Neural cell (in vitro differentiated cells): ENCODE results near the gene TMEM190. TPM values are rescaled to one million over a fixed set of nuclear protein-coding genes. Genes with fewer than 3 reads are reported as not detected.

ENCODE experiments used
- H2AFZ ChIP-seq: fragments of 200-600, 300-800 bp; sonication (generic), shearing (Covaris generic); 2 replicates; pipeline ENCODE4 v1.6.0; 2014; ENCODE audit warnings: low read depth, mild to moderate bottlenecking, antibody characterized with exemption, low read length, moderate library complexity
- H3F3A ChIP-seq: fragments of 200-600 bp; shearing (Covaris generic); 2 replicates; pipeline ENCODE4 v1.6.1; 2016; ENCODE audit warnings: mild to moderate bottlenecking, moderate library complexity, mixed read lengths, antibody characterized with exemption, low read length; ENCODE audit not compliant: insufficient read depth, poor library complexity, severe bottlenecking
- H3K27ac ChIP-seq: fragments of 200-600, 300-800 bp; sonication (generic), shearing (Covaris generic); 2 replicates; pipeline ENCODE4 v1.5.1; 2014; ENCODE audit warnings: mild to moderate bottlenecking, low read length, moderate library complexity
- H3K27me3 ChIP-seq: fragments of 300-800, 200-600 bp; sonication (generic), shearing (Covaris generic); 2 replicates; pipeline ENCODE4 v1.6.0; 2014; ENCODE audit warnings: mild to moderate bottlenecking, low read depth, low read length, moderate library complexity; ENCODE audit not compliant: insufficient read depth
- H3K36me3 ChIP-seq: fragments of 300-800, 200-600 bp; sonication (generic), shearing (Covaris generic); 2 replicates; pipeline ENCODE4 v1.5.1; 2014; ENCODE audit warnings: mild to moderate bottlenecking, antibody characterized with exemption, low read length, moderate library complexity; ENCODE audit not compliant: insufficient read depth
- H3K4me2 ChIP-seq: fragments of 300-800, 200-600 bp; sonication (generic), shearing (Covaris generic); 2 replicates; pipeline ENCODE4 v1.6.0; 2014; ENCODE audit warnings: mild to moderate bottlenecking, low read length
- H3K4me3 ChIP-seq: fragments of 300-800, 200-600 bp; sonication (generic), shearing (Covaris generic); 2 replicates; pipeline ENCODE4 v1.5.1; 2014; ENCODE audit warnings: mild to moderate bottlenecking, low read length, moderate library complexity
- H3K79me2 ChIP-seq: fragments of 200-600 bp; shearing (Covaris generic); replicated peaks from 2 replicates; pipeline ENCODE4 v1.6.0; 2014; ENCODE audit warnings: mild to moderate bottlenecking, low read length, moderate library complexity; ENCODE audit not compliant: insufficient read depth
- H3K9ac ChIP-seq: fragments of 300-800, 200-600 bp; sonication (generic), shearing (Covaris generic); 2 replicates; pipeline ENCODE4 v1.6.1; 2016; ENCODE audit warnings: mild to moderate bottlenecking, low read length, mixed read lengths
- H3K9me2 ChIP-seq: fragments of 200-600 bp; shearing (Covaris generic); 2 replicates; pipeline ENCODE4 v1.6.1; 2016; ENCODE audit warnings: mild to moderate bottlenecking, low read length, mixed read lengths; ENCODE audit not compliant: insufficient read depth
- H3K9me3 ChIP-seq: fragments of 200-600, 300-800 bp; sonication (generic), shearing (Covaris generic); 2 replicates; pipeline ENCODE4 v1.6.1; 2016; ENCODE audit warnings: mild to moderate bottlenecking, mixed run types, low read length, moderate library complexity, mixed read lengths
- H4K20me1 ChIP-seq: fragments of 200-600 bp; shearing (Covaris generic); 2 replicates; pipeline ENCODE4 v1.6.1; 2016; ENCODE audit warnings: mild to moderate bottlenecking, mixed run types; ENCODE audit not compliant: insufficient read depth
- EP300 ChIP-seq: fragments of 450-650 bp; conservative IDR thresholded peaks from 2 replicates; pipeline ENCODE4 v1.6.1; 2014; ENCODE audit warnings: antibody characterized with exemption, mild to moderate bottlenecking, moderate library complexity; ENCODE audit not compliant: poor library complexity, severe bottlenecking
- EZH2 ChIP-seq: fragments of 200-600, 300-800 bp; shearing (Covaris generic), sonication (generic); IDR thresholded peaks from 2 replicates; pipeline ENCODE4 v1.6.1; 2014; ENCODE audit warnings: antibody characterized with exemption, low read length, borderline replicate concordance, mild to moderate bottlenecking; ENCODE audit not compliant: insufficient read depth, poor library complexity, severe bottlenecking
- MXI1 ChIP-seq: fragments of 450-650 bp; conservative IDR thresholded peaks from 2 replicates; pipeline ENCODE4 v1.6.1; 2014; ENCODE audit warnings: antibody characterized with exemption, mild to moderate bottlenecking; ENCODE audit not compliant: poor library complexity, severe bottlenecking
- POLR2AphosphoS5 ChIP-seq: IDR thresholded peaks from 2 replicates; pipeline ENCODE4 v1.6.1; 2012
- RAD21 ChIP-seq: fragments of 450-650 bp; conservative IDR thresholded peaks from 2 replicates; pipeline ENCODE4 v1.6.1; 2014; ENCODE audit warnings: antibody characterized with exemption, mild to moderate bottlenecking, moderate library complexity
- SMC3 ChIP-seq: fragments of 450-650 bp; conservative IDR thresholded peaks from 2 replicates; pipeline ENCODE4 v1.6.1; 2014; ENCODE audit warnings: antibody characterized with exemption, mild to moderate bottlenecking, moderate library complexity; ENCODE audit not compliant: poor library complexity
- TAF1 ChIP-seq: IDR thresholded peaks from 2 replicates; pipeline ENCODE4 v1.6.1; 2012; ENCODE audit warnings: low read depth
- polyA plus RNA-seq: library from polyadenylated mRNA; depleted of rRNA; stranded (reverse); fragments of >200 nt; gene quantifications from 2 replicates; pipeline ENCODE4 v1.2.3, GENCODE V29; 2014
- TF ChIP-seq, protein P1 (sequence below): IDR thresholded peaks from 2 replicates; pipeline ENCODE4 v1.6.1; 2012; ENCODE audit warnings: borderline replicate concordance
- TF ChIP-seq, protein P2 (sequence below): fragments of 450-650 bp; IDR thresholded peaks from 2 replicates; pipeline ENCODE4 v1.5.1; 2014; ENCODE audit warnings: antibody characterized with exemption, mild to moderate bottlenecking, moderate library complexity; ENCODE audit not compliant: poor library complexity, severe bottlenecking

Gene TMEM190
- polyA plus RNA-seq, 1 donor from 2014 or later: not detected

DNA sequence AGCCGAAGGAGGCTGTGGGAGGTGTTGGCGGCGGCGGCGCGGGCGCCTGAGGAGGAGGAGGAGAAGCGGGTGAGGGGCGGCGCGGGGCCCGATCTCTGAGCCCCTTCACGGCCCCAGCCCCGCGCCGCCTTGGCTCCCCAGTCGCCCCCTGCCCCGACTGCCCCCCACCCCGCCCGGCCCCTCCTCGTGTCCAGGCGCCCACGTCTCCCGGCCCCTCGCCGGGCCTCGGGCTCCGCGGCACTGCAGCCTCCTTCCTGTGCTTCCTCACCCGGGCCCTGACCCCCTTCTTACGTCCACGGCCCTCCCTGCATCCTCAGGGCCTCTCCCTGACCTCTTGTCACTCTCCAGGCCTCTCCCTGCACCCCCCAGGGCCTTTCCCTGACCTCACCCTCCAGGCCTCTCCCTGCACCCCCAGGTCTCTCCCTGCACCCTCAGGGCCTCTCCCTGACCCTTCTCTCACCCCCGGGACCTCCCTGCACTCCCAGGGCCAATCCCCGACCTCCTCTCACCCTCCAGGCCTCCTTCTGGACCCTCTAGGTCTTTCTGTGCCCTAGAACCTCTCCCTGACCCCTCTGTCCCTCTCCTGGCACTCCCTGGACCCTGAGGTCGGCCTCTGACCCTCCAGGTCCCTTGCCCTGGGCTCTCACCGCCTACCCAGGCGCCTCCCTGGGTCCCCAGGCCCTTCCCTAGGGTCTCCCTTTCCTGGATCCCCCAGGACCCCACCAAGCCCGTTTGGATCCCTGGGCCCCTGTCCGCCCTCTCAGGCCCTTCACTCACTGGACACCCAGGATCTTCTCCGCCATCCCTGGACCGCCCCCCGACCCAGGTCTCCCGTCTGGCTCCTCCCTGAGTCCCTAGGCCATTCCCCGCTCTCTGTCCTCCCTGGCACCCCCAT is 36.5 kb upstream of the TMEM190 start:
- Histone ChIP-seq H3K27ac (peak overlapping the region; percentile 98), H3K36me3 (no peaks in the 10 kb centered on the region), H3K9me2 (no peaks in the 10 kb centered on the region), H3K27me3 (no peaks in the 10 kb centered on the region), H3K4me2 (peak overlapping the region; percentile 100), H3F3A (no peaks in the 10 kb centered on the region), H3K4me3 (peak overlapping the region; percentile 95), H4K20me1 (peaks cover 5% of the 10 kb centered on the region), H3K9ac (peak overlapping the region; percentile 99), H3K9me3 (no peaks in the 10 kb centered on the region), H2AFZ (no peak overlapping the region), H3K79me2 (peaks cover 10% of the 10 kb centered on the region)
- TF ChIP-seq, protein P1, sequence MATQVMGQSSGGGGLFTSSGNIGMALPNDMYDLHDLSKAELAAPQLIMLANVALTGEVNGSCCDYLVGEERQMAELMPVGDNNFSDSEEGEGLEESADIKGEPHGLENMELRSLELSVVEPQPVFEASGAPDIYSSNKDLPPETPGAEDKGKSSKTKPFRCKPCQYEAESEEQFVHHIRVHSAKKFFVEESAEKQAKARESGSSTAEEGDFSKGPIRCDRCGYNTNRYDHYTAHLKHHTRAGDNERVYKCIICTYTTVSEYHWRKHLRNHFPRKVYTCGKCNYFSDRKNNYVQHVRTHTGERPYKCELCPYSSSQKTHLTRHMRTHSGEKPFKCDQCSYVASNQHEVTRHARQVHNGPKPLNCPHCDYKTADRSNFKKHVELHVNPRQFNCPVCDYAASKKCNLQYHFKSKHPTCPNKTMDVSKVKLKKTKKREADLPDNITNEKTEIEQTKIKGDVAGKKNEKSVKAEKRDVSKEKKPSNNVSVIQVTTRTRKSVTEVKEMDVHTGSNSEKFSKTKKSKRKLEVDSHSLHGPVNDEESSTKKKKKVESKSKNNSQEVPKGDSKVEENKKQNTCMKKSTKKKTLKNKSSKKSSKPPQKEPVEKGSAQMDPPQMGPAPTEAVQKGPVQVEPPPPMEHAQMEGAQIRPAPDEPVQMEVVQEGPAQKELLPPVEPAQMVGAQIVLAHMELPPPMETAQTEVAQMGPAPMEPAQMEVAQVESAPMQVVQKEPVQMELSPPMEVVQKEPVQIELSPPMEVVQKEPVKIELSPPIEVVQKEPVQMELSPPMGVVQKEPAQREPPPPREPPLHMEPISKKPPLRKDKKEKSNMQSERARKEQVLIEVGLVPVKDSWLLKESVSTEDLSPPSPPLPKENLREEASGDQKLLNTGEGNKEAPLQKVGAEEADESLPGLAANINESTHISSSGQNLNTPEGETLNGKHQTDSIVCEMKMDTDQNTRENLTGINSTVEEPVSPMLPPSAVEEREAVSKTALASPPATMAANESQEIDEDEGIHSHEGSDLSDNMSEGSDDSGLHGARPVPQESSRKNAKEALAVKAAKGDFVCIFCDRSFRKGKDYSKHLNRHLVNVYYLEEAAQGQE: peak; percentile 48
- no peak for TF ChIP-seq EZH2
- no peak for TF ChIP-seq EP300
- TF ChIP-seq TAF1: peak; percentile 91
- TF ChIP-seq, protein P2, sequence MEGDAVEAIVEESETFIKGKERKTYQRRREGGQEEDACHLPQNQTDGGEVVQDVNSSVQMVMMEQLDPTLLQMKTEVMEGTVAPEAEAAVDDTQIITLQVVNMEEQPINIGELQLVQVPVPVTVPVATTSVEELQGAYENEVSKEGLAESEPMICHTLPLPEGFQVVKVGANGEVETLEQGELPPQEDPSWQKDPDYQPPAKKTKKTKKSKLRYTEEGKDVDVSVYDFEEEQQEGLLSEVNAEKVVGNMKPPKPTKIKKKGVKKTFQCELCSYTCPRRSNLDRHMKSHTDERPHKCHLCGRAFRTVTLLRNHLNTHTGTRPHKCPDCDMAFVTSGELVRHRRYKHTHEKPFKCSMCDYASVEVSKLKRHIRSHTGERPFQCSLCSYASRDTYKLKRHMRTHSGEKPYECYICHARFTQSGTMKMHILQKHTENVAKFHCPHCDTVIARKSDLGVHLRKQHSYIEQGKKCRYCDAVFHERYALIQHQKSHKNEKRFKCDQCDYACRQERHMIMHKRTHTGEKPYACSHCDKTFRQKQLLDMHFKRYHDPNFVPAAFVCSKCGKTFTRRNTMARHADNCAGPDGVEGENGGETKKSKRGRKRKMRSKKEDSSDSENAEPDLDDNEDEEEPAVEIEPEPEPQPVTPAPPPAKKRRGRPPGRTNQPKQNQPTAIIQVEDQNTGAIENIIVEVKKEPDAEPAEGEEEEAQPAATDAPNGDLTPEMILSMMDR: no peak
- TF ChIP-seq POLR2AphosphoS5: peak; percentile 99

DNA sequence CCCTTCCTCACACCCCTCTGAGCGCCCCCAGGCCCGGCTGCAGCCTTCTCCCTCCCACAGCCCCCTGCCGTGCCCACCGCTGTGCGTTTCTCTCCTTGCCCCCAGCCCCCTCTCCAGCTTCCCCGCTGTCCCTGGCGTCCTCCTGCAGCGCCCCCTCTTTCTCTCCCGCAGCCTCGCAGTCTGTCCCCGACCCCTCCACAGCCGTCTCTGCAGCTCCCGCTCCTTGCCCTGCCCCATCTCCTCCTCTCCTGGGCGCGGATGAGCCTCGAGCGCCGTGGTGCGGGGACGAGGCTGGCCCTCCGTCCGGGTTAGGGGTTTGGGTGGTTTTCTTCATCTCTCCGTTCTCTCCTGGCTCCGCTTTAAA is 35.9 kb upstream of the TMEM190 start:
- peak overlapping the region; percentile 99 for H3K9ac ChIP-seq
- peak overlapping the region; percentile 100 for H3K4me2 ChIP-seq
- H3K27ac ChIP-seq: peak overlapping the region; percentile 98
- no peaks in the 10 kb centered on the region for H3K9me3 ChIP-seq
- no peaks in the 10 kb centered on the region for H3K9me2 ChIP-seq
- peak overlapping the region; percentile 95 for H3K4me3 ChIP-seq
- H2AFZ ChIP-seq: no peak overlapping the region
- TF ChIP-seq EZH2 (no peak), POLR2AphosphoS5 (peak; percentile 36), TAF1 (no peak), EP300 (no peak), RAD21 (peak; percentile 57), SMC3 (peak; percentile 42), MXI1 (no peak)
- TF ChIP-seq, protein P1: peak; percentile 45
- TF ChIP-seq, protein P2: peak; percentile 63
- peaks cover 10% of the 10 kb centered on the region for H3K79me2 ChIP-seq
- no peaks in the 10 kb centered on the region for H3F3A ChIP-seq
- peaks cover 5% of the 10 kb centered on the region for H4K20me1 ChIP-seq
- no peaks in the 10 kb centered on the region for H3K36me3 ChIP-seq
- H3K27me3 ChIP-seq: no peaks in the 10 kb centered on the region
